Right atrium auricular region (tissue), 2 donors: ENCODE results near the gene LYPD3. TPM values are rescaled to one million over a fixed set of nuclear protein-coding genes. Genes with fewer than 3 reads are reported as not detected.

Source experiments
- DNase-seq: peaks from one replicate; pipeline ENCODE4 v3.0.0-alpha.2; 2019; ENCODE audit warnings: low spot score
- H3K27ac ChIP-seq, 2 donors: fragments of 200-600 bp; sonication (generic); 1 replicate in 1 of 2; 2 replicates in 1 of 2; pipeline ENCODE4 v1.5.1; 2016 to 2019
- H3K27me3 ChIP-seq, 2 donors: fragments of 200-600 bp; sonication (generic); one replicate each; pipeline versions ENCODE4 v1.5.1 to v1.6.0; 2017 to 2019
- H3K36me3 ChIP-seq: fragments of 200-600 bp; sonication (generic); one replicate; pipeline ENCODE4 v1.5.1; 2016
- H3K4me1 ChIP-seq, 2 donors: fragments of 200-600 bp; sonication (generic); one replicate each; pipeline versions ENCODE4 v1.5.1 to v1.6.0; 2017 to 2019
- H3K4me3 ChIP-seq, 2 donors: fragments of 200-600 bp; sonication (generic); 1 replicate in 1 of 2; 2 replicates in 1 of 2; pipeline ENCODE4 v1.5.1; 2017 to 2019; ENCODE audit warnings: mild to moderate bottlenecking in 1 of 2, moderate library complexity in 1 of 2
- H3K9me3 ChIP-seq, 2 donors: fragments of 200-600 bp; sonication (generic); one replicate each; pipeline ENCODE4 v1.5.1; 2019
- total RNA-seq, 2 donors: library from RNA; depleted of rRNA; stranded (reverse); fragments of >200 nt; gene quantifications; one replicate each; pipeline ENCODE4 v1.1.0, GENCODE V29; 2016
- TF ChIP-seq, protein P1 (sequence below), 2 donors: fragments of 200-600 bp; sonication (generic); IDR thresholded peaks; one replicate each; pipeline ENCODE4 v1.5.1; 2019; ENCODE audit warnings: antibody characterized with exemption in 2 of 2

The LYPD3 gene
- total RNA-seq, 2 donors from 2014 or later: 0.90 TPM; not detected in 1

DNA sequence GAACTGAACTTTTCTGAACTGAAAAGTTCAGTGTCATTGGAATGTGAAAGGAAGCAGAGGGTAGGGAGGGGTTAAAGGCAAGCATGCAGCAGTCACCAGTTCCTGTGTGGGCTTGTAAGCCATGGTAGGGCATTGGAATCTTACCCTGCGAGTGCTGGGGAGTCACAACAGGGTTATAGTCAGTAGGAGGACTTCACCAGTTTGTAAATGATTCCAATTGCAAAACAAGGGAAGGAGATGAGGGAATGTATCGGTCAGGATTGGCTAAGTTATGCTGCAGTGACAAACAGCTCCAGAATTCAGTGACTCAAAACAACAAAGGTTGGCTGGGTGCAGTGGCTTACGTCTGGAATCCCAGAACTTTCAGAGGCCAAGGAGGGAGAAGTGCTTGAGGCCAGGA is 12.8 kb downstream of the LYPD3 start:
- DNase-seq: no peak
- no peak overlapping the region for H3K27ac ChIP-seq
- no peaks in the 10 kb centered on the region for H3K4me1 ChIP-seq
- TF ChIP-seq, protein P1, sequence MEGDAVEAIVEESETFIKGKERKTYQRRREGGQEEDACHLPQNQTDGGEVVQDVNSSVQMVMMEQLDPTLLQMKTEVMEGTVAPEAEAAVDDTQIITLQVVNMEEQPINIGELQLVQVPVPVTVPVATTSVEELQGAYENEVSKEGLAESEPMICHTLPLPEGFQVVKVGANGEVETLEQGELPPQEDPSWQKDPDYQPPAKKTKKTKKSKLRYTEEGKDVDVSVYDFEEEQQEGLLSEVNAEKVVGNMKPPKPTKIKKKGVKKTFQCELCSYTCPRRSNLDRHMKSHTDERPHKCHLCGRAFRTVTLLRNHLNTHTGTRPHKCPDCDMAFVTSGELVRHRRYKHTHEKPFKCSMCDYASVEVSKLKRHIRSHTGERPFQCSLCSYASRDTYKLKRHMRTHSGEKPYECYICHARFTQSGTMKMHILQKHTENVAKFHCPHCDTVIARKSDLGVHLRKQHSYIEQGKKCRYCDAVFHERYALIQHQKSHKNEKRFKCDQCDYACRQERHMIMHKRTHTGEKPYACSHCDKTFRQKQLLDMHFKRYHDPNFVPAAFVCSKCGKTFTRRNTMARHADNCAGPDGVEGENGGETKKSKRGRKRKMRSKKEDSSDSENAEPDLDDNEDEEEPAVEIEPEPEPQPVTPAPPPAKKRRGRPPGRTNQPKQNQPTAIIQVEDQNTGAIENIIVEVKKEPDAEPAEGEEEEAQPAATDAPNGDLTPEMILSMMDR (IDR thresholded peaks at IDR 0.05): no peak
- H3K36me3 ChIP-seq: no peaks in the 10 kb centered on the region
- no peaks in the 10 kb centered on the region for H3K9me3 ChIP-seq
- no peak overlapping the region for H3K4me3 ChIP-seq
- no peaks in the 10 kb centered on the region for H3K27me3 ChIP-seq

DNA sequence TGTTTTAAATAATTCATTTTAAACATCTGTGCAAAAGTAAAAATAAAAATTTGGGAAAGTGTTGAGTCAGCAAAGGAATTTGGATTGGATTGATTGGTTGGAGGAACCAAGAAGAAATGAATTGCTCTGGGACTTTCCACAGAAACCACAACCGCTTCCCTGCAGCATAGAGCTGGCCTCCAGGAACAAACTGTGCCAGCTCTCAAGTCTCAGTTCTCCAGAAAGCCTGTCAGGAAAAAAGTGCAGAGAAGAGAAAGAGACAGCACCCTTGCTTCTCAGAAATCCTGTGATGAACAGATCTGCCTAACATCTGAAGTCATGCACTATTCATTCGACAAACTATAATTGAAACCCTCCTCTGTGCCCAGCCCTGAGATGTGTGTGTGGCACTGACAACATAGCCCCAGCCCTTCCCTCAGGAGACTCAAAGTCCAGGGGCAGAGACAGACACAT is 14.8 kb downstream of the LYPD3 start:
- no peaks in the 10 kb centered on the region for H3K27me3 ChIP-seq
- H3K27ac ChIP-seq: no peak overlapping the region

DNA sequence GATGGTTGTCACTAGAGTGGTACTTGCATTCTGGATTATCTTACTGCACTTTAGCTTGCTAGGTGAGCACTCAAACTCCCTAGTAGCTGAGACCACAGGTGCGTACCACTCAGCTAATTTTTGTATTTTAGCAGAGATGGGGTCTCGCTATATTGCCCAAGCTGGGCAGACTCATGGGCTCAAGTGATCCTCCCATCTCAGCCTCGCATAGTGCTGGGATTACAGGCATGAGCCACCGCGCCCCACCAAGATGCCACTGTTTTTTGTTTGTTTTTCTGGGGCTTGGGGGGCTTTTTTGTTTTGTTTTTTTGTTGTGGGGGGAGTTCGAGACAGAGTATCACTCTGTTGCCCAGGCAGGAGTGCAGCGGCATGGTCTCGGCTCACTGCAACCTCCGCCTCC is 17.8 kb downstream of the LYPD3 start:
- no peaks in the 10 kb centered on the region for H3K36me3 ChIP-seq
- no peak overlapping the region for H3K27ac ChIP-seq
- no peaks in the 10 kb centered on the region for H3K27me3 ChIP-seq
- no peaks in the 10 kb centered on the region for H3K4me1 ChIP-seq
- DNase-seq: no peak
- H3K4me3 ChIP-seq: no peak overlapping the region
- TF ChIP-seq, protein P1 (IDR thresholded peaks at IDR 0.05): no peak
- no peaks in the 10 kb centered on the region for H3K9me3 ChIP-seq

More for the DNA sequence above, 14.8 kb downstream of the LYPD3 start:
- no peaks in the 10 kb centered on the region for H3K36me3 ChIP-seq
- no peak overlapping the region for H3K4me3 ChIP-seq
- DNase-seq: no peak
- no peaks in the 10 kb centered on the region for H3K4me1 ChIP-seq
- H3K9me3 ChIP-seq: no peaks in the 10 kb centered on the region
- TF ChIP-seq, protein P1 (IDR thresholded peaks at IDR 0.05): no peak

DNA sequence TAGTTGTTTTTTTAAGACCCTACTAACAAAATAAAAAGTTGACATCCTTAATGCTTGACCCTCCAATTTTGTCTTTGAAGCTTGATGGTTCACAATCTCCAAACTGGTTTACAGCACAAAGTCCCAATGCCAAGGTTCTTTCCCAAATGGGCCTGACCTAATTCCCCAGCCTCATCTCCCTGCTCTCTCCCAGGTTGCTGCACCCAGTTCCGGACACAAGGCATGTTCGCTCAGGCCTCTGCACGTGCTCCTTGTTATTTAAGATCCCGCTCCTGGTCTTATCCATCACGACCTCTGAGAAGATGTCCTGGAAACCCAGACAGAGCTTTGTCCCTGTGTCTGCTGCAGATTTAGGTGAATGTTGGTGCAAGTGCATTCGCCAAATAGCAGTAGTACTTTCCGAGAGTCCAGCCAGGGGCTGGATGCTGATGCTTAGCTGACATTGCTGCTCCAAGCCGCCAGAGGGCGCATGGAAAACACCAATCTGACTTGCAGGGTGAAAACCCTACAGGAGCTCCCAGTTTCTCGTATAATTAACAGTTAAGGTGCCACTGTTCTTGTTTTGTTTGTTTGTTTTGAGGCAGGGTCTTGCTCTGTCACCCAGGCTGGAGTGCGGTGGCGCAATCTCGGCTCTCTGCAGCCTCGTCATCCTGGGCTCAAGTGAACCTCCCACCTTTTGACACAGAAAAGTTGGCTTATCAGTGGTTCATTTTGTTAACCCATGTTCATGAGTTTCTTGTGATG is 18.5 kb downstream of the LYPD3 start:
- TF ChIP-seq, protein P1 (IDR thresholded peaks at IDR 0.05): peak; percentile 73 to 98
- H3K27me3 ChIP-seq: no peaks in the 10 kb centered on the region
- DNase-seq: peak; percentile 80
- H3K4me3 ChIP-seq: no peak overlapping the region
- no peaks in the 10 kb centered on the region for H3K4me1 ChIP-seq
- H3K36me3 ChIP-seq: no peaks in the 10 kb centered on the region
- H3K27ac ChIP-seq: no peak overlapping the region
- no peaks in the 10 kb centered on the region for H3K9me3 ChIP-seq

DNA sequence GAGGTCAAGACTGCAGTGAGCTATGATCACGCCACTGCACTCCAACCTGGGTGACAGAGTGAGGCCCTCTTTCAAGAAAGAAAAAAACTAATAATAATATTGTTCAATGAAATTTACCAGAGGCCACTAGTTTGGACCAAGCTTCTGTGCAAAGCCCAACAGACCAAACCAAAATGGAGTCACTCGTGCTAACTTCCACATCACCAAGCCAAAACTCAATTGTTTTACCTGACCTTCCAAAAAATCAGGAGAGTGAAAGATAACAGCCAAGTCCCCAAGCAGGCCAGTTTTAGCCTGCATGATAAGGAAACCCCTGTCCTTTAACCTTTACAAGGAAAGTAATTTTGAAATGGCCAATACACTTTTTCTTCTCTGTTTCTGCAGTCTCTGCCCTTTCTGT is 20.0 kb downstream of the LYPD3 start:
- no peak for DNase-seq
- TF ChIP-seq, protein P1 (IDR thresholded peaks at IDR 0.05): no peak
- Histone ChIP-seq H3K36me3 (no peaks in the 10 kb centered on the region), H3K9me3 (no peaks in the 10 kb centered on the region), H3K27ac (no peak overlapping the region), H3K27me3 (no peaks in the 10 kb centered on the region), H3K4me3 (no peak overlapping the region), H3K4me1 (no peaks in the 10 kb centered on the region)
